Sciatic nerve (tissue), 2 donors: ENCODE measurements around the gene CRYBB2. TPM values are rescaled to one million over a fixed set of nuclear protein-coding genes. Genes with fewer than 3 reads are reported as not detected.
"Not testable (repeated sequence)": the region's sequence is repeated elsewhere in the genome, so short reads cannot be mapped to it uniquely, and the experiment has no call there.

Experiments used
- ATAC-seq: fragments of 200-7000 bp; cut with Tn5 transposase; one replicate; pipeline ENCODE4 v1.9.1; 2020; ENCODE audit warnings: mild to moderate bottlenecking, moderate library complexity
- DNase-seq: peaks from one replicate; pipeline ENCODE4 v3.0.0-alpha.2; 2020; ENCODE audit warnings: low spot score
- intact Hi-C: fragments of 100-400 bp; cut with DNase I; formaldehyde crosslinking; loops from one replicate; pipeline ENCODE4 v1.14.2; 2022
- total RNA-seq: library from RNA; stranded (reverse); fragmentation: NEBNext Ultra II Directional; extraction: Animal tissue kit (Norgen Biotek cat#: 25700); gene quantifications from one replicate; pipeline ENCODE4 v1.2.1, GENCODE V29; 2021
- donor health status: DM: no; HTN: no; CAD: no.
- donor health status: DM: no; HTN: no; CAD: no.

CRYBB2 gene, protein sequence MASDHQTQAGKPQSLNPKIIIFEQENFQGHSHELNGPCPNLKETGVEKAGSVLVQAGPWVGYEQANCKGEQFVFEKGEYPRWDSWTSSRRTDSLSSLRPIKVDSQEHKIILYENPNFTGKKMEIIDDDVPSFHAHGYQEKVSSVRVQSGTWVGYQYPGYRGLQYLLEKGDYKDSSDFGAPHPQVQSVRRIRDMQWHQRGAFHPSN
- total RNA-seq = not detected

GRCh38 chr22:25219211-25219689 lies at the start of gene CRYBB2:
TSS of gene CRYBB2 (plus strand) at chr22:25219639. CDS start at chr22:25221430, 1,791 bp downstream.
- DNase-seq (no peak), ATAC-seq (no peak)
- intact Hi-C loops = no loop called here

- intact Hi-C loops = no loop called here
- no peak for DNase-seq
- ATAC-seq = no peak
These were observed 48.9 kb upstream of the CRYBB2 start for GRCh38 chr22:25170426-25170980.

DNA sequence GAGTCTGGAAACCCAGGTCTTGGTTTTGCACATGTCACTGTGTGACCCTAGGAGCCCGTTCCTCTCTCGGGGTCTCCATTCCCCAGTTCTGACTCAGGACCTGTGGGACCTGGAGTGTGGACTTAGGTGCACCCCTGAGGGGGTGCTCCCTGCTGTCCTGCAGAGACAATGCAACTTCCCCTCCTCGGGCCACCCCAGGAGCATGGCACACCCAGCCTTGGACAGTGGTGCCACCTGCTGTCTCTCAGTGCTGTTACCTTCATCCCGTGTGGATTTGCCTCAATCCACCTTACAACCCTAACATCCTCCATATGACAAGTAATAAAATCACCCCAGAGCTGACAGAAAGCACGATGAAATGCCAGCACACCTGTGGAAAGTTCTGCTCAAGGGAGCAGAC lies 47.3 kb upstream of the CRYBB2 start:
- DNase-seq = no peak
- ATAC-seq = peak; percentile 51
- intact Hi-C loops = no loop called here

DNA sequence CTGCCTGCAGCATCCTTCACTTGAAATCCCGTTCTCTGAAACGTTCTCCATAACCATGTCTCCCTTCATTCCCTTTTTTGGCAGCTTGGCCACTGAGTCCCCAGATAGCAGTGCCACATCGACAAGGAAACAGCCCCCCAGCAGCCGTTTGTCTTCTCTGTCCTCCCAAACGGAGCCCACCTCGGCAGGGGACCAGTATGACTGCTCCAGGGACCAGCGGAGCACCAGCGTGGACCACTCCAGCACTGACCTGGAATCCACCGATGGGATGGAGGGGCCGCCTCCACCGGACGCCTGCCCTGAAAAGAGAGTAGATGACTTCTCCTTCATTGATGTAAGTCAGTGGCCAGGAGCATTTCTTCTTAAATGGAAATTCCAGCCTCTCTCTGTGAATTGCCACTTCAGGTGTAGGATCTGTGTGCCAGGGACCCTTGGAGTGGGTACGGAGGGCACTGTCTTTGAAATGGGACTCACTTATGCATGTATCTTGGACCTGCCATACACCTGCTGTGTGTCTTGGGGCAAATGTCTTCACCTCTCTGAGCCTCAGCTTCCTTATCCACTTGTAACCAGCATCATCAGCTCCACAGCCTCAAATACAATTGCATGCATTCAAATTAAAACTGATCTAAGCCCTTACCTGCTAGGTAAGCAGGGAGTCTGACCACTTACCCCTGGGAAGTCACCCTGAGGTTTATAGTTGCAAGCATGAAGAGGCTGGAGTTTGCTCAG lies 45.1 kb upstream of the CRYBB2 start:
- ATAC-seq = no peak
- intact Hi-C loops = no loop called here
- DNase-seq = no peak

- intact Hi-C loops = loop anchor here (5.0 kb wide), 1 partner anchor 333 kb away; no protein-coding TSS in a partner anchor
- DNase-seq (no peak), ATAC-seq (no peak)
These were observed 44.5 kb upstream of the CRYBB2 start for GRCh38 chr22:25174888-25175411.

GRCh38 chr22:25176175-25176574 lies 43.3 kb upstream of the CRYBB2 start:
- no peak for DNase-seq
- no peak for ATAC-seq
- intact Hi-C loops = loop anchor here (5.0 kb wide), 1 partner anchor 334 kb away; no protein-coding TSS in a partner anchor

DNA sequence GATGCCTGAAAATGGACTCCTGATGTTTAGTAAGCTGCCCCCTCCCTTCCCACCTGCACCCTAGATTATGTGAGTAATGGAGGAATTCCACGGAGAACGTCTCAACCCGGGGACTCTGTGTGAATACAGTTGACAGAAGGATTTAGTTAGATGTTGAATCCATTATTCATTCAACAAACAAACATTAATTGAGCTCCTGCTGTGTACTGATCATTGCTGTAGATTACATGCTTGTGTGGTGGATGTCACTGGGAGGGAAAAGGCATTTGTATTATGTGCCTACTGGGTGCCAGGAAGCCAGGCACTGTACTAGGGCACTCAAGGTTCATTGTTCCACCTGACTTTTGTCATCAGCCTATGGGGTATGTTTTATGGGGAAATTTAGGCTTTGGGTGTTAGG lies 42.6 kb upstream of the CRYBB2 start:
- no peak for DNase-seq
- intact Hi-C loops = loop anchor here (5.0 kb wide), 1 partner anchor 334 kb away; no protein-coding TSS in a partner anchor
- ATAC-seq = no peak

DNA sequence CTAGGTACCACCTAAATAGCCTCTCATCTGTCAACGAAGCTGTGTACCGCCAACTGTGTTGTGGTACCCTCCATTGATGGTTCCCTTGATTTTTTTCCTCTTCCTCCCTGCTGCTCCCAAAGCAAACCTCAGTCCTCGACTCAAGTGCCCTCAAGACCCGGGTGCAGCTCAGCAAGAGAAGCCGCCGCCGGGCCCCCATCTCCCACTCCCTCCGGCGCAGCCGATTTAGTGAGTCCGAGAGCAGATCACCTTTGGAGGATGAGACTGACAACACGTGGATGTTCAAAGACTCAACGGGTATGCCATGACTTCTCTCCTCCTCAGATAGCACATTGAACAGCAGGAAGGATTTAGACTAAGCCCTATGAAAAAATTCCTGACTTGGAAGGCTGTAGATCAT lies 42.2 kb upstream of the CRYBB2 start:
- intact Hi-C loops = loop anchor here (5.0 kb wide), 1 partner anchor 335 kb away; no protein-coding TSS in a partner anchor
- no peak for DNase-seq
- no peak for ATAC-seq

DNA sequence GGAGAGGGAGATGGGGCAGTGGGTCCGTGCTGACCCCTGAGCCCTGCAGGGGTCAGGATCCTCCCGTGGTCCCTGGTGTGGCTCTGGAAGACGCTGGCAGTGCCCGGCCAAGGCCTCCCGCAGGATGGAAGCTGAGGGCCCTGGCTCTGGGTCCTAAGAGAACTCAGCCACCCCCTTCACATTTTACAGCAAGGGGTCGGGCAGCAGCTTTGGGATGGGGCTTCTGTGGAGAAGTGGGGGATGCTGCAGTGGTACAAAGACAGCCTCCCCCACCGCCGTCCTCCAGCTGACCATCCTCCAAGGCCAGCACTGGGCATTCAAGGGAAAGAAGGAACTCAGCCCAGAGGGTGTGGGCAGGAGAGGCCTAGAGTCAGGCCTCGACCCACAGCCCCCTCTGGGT lies 41.5 kb upstream of the CRYBB2 start:
- intact Hi-C loops = loop anchor here (5.0 kb wide), 1 partner anchor 336 kb away; no protein-coding TSS in a partner anchor
- no peak for DNase-seq
- ATAC-seq = peak; percentile 23

DNA sequence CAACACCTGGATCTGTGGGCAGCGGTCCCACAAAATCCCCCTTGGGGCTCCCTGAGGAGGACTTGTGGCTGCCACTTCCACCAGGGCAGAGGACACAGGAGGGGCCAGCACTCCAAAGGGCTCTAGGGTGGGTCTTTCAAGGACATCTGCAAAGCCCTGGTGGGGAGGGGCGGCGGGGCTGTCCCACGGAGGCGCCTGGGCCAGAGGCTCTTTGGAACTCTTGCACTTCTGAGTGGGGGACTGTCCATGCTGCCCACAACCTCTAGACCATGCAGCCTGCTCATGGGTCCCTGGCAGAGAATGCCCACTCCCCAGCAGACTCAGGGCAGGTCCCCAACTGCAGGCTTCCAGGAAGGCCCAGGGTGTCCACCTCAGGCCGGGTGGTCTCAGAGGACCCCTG lies 41.1 kb upstream of the CRYBB2 start:
- peak; percentile 57 for ATAC-seq
- DNase-seq = not testable (repeated sequence)

GRCh38 chr22:25178869-25179631 lies 40.4 kb upstream of the CRYBB2 start:
- intact Hi-C loops = loop anchor here (5.0 kb wide), 1 partner anchor 337 kb away; no protein-coding TSS in a partner anchor
- DNase-seq = not testable (repeated sequence)
- ATAC-seq = peak; percentile 61

More for the DNA sequence above, 41.1 kb upstream of the CRYBB2 start:
- intact Hi-C loops = loop anchor here (5.0 kb wide), 1 partner anchor 336 kb away; no protein-coding TSS in a partner anchor

- intact Hi-C loops = no loop called here
- ATAC-seq = peak; percentile 72
These were observed 37.0 kb upstream of the CRYBB2 start for GRCh38 chr22:25182131-25183110.

DNA sequence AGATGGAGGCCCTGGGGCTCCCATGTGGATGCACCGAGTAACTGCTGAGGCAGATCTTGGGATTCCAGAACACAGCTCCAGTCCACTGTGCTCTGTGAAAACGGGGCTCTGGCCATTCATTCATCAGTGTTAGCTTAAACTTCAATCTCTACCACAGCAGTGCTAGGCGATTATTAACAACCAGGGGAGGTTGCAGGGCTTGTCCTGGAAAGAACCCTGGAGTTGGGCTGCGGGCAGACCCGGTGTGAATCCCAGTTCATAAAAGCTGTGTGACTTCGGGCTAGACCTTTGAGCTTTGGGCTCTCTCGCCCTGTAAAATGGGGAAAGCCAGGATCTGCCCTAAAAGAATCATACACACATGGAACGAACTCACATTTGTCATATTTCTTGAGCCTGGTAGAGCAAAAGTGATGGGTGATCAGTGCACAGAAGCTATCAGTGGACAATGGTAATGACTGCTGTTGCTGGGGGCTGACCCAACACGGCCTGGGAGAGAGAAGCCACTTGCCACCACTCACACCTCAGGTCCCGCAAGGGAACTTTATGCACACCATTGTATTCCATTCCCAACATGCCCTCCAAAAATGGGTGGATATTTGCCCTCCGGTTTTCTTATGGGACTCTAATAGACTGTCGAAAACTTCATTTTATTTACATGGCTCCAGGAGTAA lies 35.4 kb upstream of the CRYBB2 start:
- no peak for ATAC-seq
- no peak for DNase-seq
- intact Hi-C loops = no loop called here

More at GRCh38 chr22:25182131-25183110, 37.0 kb upstream of the CRYBB2 start:
- no peak for DNase-seq

DNA sequence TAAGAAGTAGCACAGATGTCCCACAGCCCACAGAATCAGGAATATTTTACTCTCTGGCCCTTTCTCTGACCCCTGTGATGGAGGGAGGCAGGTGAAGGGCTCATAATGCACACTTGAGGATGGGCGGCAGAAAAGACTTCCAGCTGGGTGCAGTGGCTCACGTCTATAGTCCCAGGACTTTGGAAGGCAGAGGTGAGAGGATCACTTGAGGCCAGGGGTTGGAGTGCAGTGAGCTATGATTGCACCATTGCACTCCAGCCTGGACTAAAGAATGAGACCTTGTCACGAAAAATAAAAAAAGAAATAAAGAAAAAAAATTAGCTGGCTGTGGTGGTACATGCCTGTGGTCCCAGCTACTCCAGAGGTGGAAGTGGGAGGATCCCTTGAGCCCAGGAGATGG lies 33.3 kb upstream of the CRYBB2 start:
- DNase-seq = no peak
- intact Hi-C loops = no loop called here
- no peak for ATAC-seq

DNA sequence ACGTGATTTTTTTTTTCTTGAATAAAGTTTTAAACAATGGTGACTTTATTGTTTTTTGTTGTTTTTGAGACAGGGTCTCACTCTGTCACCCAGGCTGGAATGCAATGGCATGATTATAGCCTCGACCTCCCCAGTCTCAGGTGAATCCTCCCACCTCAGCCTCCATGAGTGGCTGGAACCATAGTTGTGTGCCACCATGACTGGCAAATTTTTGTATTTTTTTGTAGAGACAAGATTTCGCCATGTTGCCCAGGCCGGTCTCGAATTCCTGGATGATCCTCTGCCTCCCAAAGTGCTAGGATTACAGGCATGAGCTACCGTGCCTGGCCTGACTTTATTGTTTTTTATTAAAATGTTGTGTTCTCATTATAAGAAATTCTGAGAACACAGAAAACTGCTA lies 32.0 kb upstream of the CRYBB2 start:
- intact Hi-C loops = no loop called here
- no peak for DNase-seq
- ATAC-seq = no peak

GRCh38 chr22:25192406-25192805 lies 27.0 kb upstream of the CRYBB2 start:
- DNase-seq (no peak), ATAC-seq (no peak)
- intact Hi-C loops = no loop called here

GRCh38 chr22:25193130-25193529 lies 26.3 kb upstream of the CRYBB2 start:
- intact Hi-C loops = no loop called here
- DNase-seq (no peak), ATAC-seq (no peak)
